Stimulated activated naive CD8-positive, alpha-beta T cell treated with anti-CD3 and anti-CD28 coated beads, Interleukin-15, Interleukin-2, amounts not matched to agents 100 ng/mL and 50 ng/mL, for 24 hours (primary cell): ENCODE data around the gene YIF1A.
A peak's percentile ranks its signal among the peaks of the same experiment; 100 is the strongest.
"Not testable (repeated sequence)": the region's sequence is repeated elsewhere in the genome, so short reads cannot be mapped to it uniquely, and the experiment has no call there.

Source experiments
- H3K27ac Mint-ChIP-seq: one replicate; pipeline ENCODE4 v1.8.0; 2021; ENCODE audit warnings: mild to moderate bottlenecking, mixed read lengths
- H3K27me3 Mint-ChIP-seq: one replicate; pipeline ENCODE4 v1.8.0; 2021; ENCODE audit warnings: mixed read lengths
- H3K36me3 Mint-ChIP-seq: one replicate; pipeline ENCODE4 v1.8.0; 2021; ENCODE audit warnings: low read depth, mixed read lengths
- H3K4me1 Mint-ChIP-seq: one replicate; pipeline ENCODE4 v1.8.0; 2021; ENCODE audit warnings: low read depth, mixed read lengths
- H3K4me3 Mint-ChIP-seq: one replicate; pipeline ENCODE4 v1.8.0; 2021; ENCODE audit warnings: mild to moderate bottlenecking, mixed read lengths
- H3K9me3 Mint-ChIP-seq: one replicate; pipeline ENCODE4 v1.8.0; 2021; ENCODE audit warnings: mixed read lengths

Gene YIF1A

DNA sequence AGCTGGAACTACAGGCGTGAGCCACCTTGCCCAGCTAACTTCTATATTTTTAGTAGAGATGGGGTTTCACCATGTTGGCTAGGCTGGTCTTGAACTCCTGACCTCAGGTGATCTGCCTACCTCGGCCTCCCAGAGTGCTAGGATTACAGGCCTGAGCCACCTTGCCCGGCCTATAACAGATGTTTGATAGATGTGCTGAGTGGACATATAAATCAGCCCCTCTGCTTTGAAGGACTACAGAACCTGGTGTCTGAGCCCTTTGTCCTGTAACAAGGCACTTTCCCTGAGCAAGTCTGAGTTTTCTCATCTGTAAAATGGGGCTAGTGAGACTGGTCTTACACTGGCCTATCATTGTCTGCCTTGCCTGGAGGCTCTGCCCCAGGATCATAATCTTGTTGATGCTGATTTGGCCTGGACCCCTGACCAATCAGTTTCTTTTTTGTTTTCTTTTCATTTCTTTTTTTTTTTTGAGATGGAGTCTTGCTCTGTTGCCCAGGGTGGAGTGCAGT lies 40.3 kb upstream of the YIF1A start:
- H3K4me3 Mint-ChIP-seq = no peak overlapping the region
- H3K27me3 Mint-ChIP-seq = no peaks in the 10 kb centered on the region
- no peak overlapping the region for H3K27ac Mint-ChIP-seq
- H3K36me3 Mint-ChIP-seq = no peaks in the 10 kb centered on the region
- no peaks in the 10 kb centered on the region for H3K9me3 Mint-ChIP-seq
- peaks cover 38% of the 10 kb centered on the region for H3K4me1 Mint-ChIP-seq

DNA sequence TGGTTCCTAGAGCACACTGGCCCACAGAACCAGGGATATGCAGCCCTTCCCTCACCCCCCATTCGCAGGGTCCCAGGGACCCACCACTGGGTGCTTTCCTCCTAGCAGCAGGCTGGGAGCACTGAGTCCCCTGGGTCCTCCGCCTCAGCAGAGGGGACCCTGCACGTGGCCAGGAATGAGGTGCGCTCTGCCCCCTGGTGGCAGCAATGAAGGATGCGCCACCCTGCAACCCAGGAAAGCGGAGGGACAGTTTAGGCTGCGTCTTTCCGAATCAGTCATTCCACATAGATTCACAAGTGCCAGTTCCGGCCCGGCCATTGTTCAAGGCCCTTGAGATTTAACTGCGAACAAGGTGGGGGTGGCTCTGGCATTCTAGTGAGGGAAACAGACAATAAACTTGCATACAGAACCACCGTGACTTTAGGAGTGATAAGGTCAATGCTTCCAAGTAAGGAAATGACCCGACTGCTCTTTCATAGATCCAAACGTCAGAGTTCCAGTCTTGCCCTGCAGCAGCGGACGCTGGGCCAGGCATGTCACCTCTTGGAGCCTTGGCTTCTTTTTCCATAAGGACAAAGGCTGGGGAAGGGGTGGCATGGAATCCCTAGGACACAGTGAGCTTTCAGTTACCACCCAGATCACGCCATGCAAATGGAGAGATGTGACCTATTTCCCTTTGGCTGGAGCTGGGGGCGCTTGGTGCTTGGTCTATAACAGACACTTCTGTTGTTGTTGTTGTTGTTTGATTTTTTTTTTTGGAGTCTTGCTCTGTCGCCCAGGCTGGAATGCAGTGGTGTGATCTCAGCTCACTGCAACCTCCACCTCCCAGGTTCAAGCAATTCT lies 39.6 kb upstream of the YIF1A start:
- Mint-ChIP-seq H3K27me3 (no peaks in the 10 kb centered on the region), H3K4me1 (peaks cover 39% of the 10 kb centered on the region), H3K4me3 (peak overlapping the region; percentile 48), H3K27ac (peak overlapping the region; percentile 88), H3K36me3 (no peaks in the 10 kb centered on the region), H3K9me3 (no peaks in the 10 kb centered on the region)

DNA sequence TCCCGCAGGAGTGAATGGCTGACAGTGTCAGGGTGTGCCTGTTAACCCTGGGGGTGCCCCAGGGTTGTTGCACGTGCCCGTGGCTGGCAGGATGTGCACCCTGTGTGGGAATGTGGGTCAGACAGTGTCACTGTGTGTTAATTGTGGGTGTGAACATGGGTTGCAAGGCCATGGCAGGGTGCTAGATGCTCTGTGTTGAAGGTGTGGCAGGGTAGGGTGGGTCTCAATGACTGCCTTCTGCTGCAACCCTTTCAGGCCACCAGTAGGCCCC lies 39.0 kb upstream of the YIF1A start:
- Mint-ChIP-seq H3K36me3 (no peaks in the 10 kb centered on the region), H3K27me3 (no peaks in the 10 kb centered on the region), H3K4me3 (peak overlapping the region; percentile 9), H3K4me1 (peaks cover 45% of the 10 kb centered on the region), H3K9me3 (no peaks in the 10 kb centered on the region), H3K27ac (peak overlapping the region; percentile 88)

DNA sequence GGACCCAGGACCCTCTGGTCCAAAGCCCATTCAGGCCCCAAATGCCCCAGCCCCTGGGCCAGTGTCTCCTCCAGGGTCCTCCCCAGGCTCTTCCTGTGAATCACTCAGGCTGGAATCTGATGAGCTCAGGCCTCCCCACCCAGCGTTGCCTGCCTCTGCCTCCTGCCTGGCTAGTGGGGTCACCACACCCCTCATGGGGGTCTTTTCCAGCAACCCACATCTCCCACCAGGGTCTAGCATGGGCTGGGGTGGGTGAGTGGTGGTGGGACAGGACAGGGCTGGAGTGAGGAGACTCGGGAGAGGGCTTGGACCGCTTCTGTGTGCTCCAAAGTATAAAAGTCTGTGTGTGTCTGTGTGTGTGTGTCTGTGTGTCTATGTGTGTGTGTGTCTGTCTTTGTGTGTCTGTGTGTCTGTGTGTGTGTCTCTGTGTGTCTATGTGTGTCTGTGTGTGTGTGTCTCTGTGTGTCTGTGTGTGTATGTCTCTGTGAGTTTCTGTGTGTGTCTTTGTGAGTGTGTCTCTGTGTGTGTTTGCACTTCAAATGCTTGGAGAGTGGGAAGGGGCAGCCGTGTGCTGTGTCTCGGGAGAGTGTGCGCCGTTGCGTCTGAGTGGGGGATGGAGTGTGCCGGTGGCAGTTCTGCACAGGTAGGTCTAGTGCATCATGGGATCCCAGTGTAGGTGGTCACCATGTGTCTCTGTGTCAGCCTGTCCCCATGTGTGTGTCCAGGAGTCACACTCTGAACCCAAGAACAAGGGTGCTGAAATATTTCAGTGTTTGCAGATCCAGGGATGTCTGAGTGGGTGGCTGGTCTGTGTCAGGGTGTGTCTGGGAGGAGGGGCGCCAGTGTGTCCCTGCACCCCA lies 38.5 kb upstream of the YIF1A start:
- Mint-ChIP-seq H3K4me1 (peaks cover 46% of the 10 kb centered on the region), H3K9me3 (no peaks in the 10 kb centered on the region), H3K27ac (peak overlapping the region; percentile 88), H3K4me3 (peak overlapping the region; percentile 9), H3K36me3 (no peaks in the 10 kb centered on the region), H3K27me3 (no peaks in the 10 kb centered on the region)

DNA sequence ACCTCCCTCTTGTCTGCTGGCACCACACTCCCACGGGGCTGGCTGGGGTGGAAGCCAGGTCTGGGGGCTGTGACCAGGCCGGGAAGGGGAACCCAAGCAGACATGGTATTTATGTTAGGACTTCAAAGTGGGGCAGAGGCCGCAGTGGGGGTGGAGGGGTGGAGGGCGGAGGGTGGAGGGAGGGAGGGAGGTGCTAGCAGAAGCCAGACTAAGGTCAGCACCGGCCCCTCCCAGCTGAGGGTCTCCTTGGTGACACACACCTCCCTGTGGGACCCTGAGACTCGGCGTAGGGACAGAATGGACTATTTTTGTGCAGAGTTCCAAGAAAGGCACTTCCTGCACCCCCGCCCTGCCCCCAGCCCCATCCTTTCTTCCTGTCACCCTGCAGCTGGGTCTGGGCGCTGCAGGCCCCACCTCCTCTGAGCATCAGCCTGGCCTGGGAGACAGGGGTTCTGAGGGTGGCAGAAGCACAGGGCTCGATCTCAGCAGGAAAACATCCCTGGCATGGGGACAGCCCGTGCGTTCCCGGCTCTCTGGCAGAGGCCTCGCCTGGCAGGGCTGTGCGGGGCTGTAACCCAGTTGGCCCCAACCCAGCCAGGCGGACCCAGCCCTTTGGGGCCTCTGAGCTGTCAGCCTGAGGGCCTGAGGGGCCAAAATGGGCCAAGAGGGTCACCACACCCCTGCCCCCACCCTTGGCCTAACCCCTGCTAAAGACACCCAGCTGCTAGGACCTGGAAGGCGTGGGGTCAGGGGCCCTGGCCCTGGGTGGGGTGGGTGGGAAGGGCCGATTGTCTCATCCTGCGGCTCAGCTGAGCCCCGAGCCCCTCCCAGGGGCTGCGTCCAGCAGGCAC lies 37.5 kb upstream of the YIF1A start:
- peak overlapping the region; percentile 13 for H3K27ac Mint-ChIP-seq
- H3K9me3 Mint-ChIP-seq = no peaks in the 10 kb centered on the region
- H3K4me3 Mint-ChIP-seq = no peak overlapping the region
- H3K27me3 Mint-ChIP-seq = no peaks in the 10 kb centered on the region
- H3K4me1 Mint-ChIP-seq = peaks cover 46% of the 10 kb centered on the region
- no peaks in the 10 kb centered on the region for H3K36me3 Mint-ChIP-seq

DNA sequence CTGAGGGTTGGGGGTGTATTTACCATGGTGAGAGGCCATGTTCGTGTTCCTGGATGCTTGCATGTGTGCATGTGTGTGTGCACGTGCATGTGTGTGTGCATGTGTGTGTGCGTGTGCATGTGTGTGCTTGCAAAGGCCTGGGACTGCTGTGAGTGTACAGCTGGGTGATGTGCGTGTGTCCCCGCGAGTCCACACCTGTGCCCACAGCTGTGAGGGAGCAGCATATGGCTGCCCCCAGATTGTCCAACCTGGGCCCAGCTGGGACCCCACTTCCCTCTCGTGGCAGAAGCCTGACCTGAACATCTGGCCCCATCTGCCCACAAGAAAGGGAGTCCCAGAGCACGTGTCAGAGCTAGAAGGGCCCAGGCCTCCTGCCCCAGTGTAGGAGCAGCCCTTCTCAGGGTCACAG lies 36.3 kb upstream of the YIF1A start:
- H3K4me3 Mint-ChIP-seq = no peak overlapping the region

DNA sequence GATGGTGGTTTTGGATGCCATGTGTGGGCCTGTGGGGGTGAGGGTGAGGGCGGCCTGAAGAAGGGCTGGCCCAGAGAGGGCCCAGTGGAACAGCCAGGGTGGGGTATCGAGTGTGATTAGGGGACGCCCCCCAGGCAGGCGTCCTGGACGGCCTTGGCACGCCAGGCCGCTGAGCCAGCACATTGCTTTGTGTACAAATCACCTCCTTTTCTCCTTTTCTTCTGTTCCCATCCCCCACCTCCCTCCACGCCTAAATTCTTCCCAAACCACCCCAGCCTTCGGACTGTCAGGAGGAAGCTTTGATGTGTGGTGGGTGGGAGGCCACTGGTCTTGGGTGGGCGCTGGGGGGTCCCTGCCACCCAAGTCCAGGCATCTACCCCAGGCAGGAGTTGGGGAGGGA lies 35.7 kb upstream of the YIF1A start:
- Mint-ChIP-seq H3K27ac (no peak overlapping the region), H3K9me3 (no peaks in the 10 kb centered on the region), H3K27me3 (no peaks in the 10 kb centered on the region), H3K4me3 (no peak overlapping the region), H3K4me1 (peaks cover 50% of the 10 kb centered on the region), H3K36me3 (no peaks in the 10 kb centered on the region)

More for the DNA sequence above, 36.3 kb upstream of the YIF1A start:
- Mint-ChIP-seq H3K9me3 (no peaks in the 10 kb centered on the region), H3K36me3 (no peaks in the 10 kb centered on the region), H3K27ac (no peak overlapping the region), H3K4me1 (peaks cover 46% of the 10 kb centered on the region), H3K27me3 (no peaks in the 10 kb centered on the region)

DNA sequence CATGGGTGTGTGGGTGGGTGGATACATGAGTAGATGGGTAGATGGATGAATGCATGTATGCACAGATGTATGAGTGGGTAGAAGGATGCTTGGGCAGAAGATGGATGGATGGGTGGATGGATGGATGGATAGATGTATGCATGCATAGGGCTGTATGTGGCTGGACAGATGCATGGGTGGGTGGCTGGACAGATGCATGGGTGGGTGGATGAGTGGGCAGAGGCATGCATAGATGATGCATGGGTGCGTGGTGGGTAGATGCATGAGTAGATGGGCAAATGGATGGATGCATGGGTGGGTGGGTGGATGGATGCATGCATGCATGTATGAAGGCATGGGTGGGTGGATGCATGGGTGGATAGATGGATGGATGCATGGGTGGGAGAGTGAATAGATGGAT lies 34.7 kb upstream of the YIF1A start:
- Mint-ChIP-seq H3K9me3 (no peaks in the 10 kb centered on the region), H3K27me3 (no peaks in the 10 kb centered on the region), H3K27ac (no peak overlapping the region), H3K4me1 (peaks cover 50% of the 10 kb centered on the region), H3K36me3 (no peaks in the 10 kb centered on the region), H3K4me3 (no peak overlapping the region)

DNA sequence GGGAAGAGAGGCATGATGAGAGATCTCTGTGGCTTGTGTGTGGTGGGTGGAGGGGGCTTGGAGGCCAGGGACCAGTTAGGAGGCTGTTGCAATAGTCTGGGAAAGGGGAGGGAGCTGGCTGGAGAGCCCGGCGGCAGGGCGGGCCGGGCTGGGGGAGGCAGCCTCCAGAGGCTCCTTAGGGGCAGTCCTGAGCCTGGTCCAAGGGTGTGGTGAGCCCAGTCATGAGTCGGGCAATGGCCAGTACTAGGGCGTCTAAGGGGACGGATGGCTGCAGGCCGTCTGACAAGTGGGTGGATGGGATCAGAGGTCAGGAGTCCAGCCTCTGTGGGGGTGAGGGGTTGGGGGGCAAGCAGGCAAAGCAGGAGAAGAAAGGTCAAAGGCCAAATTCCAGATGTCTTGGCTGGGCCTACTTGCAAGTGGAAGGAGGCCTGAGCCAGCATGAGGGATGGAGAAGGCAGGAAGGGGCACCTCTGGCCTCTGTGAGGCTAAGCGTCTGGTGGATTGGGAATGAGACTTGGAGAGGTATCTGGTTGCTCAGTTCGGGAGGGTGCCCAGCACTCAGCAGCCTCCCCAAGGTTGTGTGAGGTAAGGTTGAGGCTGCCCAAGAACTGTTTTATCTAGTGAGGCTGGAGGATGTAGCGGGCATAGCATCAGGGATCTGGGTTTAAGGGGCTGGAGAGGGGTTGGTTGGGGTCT lies 33.9 kb upstream of the YIF1A start:
- no peak overlapping the region for H3K4me3 Mint-ChIP-seq
- H3K36me3 Mint-ChIP-seq = no peaks in the 10 kb centered on the region
- no peak overlapping the region for H3K27ac Mint-ChIP-seq
- peaks cover 50% of the 10 kb centered on the region for H3K4me1 Mint-ChIP-seq
- no peaks in the 10 kb centered on the region for H3K9me3 Mint-ChIP-seq
- H3K27me3 Mint-ChIP-seq = no peaks in the 10 kb centered on the region

DNA sequence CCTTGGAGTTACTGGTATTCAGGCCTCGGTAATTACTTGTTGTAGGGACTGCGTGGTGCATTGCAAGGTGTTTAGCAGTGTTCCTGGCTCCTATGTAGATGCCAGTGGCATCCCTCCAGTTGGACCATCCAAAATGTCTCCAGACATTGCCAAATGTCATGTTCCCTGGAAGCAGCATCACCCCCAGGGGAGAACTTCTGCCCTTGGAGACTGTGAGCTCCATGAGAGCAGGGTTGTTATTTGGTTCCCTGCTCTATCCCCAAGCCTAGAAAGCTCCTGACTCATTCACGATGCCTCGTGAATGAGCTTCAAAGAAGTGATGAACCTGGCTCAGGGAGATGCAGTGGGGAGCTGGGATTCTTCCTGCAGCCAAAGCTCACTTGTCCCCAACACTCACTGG lies 32.7 kb upstream of the YIF1A start:
- no peak overlapping the region for H3K4me3 Mint-ChIP-seq

DNA sequence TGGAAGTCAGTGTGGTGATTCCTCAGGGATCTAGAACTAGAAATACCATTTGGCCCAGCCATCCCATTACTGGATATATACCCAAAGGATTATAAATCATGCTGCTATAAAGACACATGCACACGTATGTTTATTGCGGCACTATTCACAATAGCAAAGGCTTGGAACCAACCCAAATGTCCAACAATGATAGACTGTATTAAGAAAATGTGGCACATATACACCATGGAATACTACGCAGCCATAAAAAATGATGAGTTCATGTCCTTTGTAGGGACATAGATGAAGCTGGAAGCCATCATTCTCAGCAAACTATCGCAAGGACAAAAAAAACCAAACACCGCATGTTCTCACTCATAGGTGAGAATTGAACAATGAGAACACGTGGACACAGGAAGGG lies 31.8 kb upstream of the YIF1A start:
- peaks cover 46% of the 10 kb centered on the region for H3K4me1 Mint-ChIP-seq
- not testable (repeated sequence) for H3K27me3 Mint-ChIP-seq, H3K4me3 Mint-ChIP-seq, H3K9me3 Mint-ChIP-seq, H3K27ac Mint-ChIP-seq, H3K36me3 Mint-ChIP-seq

More for the DNA sequence above, 32.7 kb upstream of the YIF1A start:
- Mint-ChIP-seq H3K4me1 (peaks cover 48% of the 10 kb centered on the region), H3K27ac (no peak overlapping the region), H3K9me3 (no peaks in the 10 kb centered on the region), H3K36me3 (no peaks in the 10 kb centered on the region), H3K27me3 (no peaks in the 10 kb centered on the region)

DNA sequence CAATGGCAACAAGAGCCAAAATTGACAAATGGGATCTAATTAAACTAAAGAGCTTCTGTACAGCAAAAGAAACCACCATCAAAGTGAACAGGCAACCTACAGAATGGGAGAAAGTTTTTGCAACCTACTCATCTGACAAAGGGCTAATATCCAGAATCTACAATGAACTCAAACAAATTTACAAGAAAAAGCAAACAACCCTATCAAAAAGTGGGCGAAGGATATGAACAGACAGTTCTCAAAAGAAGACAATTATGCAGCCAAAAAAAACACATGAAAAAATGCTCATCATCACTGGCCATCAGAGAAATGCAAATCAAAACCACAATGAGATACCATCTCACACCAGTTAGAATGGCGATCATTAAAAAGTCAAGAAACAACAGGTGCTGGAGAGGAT lies 31.3 kb upstream of the YIF1A start:
- H3K27ac Mint-ChIP-seq, H3K27me3 Mint-ChIP-seq, H3K4me3 Mint-ChIP-seq, H3K36me3 Mint-ChIP-seq, H3K9me3 Mint-ChIP-seq: not testable (repeated sequence)
- peaks cover 47% of the 10 kb centered on the region for H3K4me1 Mint-ChIP-seq

DNA sequence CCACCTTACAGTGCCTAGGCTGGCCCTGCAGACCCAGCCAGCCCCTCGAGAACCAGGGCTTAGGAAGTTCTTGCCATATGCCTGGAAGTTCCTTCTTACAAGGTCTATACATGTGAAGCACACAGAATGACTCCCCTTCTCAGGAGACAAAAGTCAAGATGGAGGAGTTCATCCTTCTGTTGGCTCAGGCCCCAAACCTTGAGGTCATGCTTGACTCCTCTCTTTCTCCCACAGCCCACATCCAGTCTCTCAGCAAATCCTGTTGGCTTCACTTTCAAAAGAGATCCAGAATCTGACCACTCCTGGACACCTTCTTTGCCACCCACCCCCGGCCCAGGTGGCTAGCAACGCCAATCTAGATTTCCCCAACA lies 29.6 kb upstream of the YIF1A start:
- peak overlapping the region; percentile 17 for H3K4me3 Mint-ChIP-seq
- no peaks in the 10 kb centered on the region for H3K36me3 Mint-ChIP-seq
- no peaks in the 10 kb centered on the region for H3K27me3 Mint-ChIP-seq
- peaks cover 64% of the 10 kb centered on the region for H3K4me1 Mint-ChIP-seq
- no peaks in the 10 kb centered on the region for H3K9me3 Mint-ChIP-seq
- peak overlapping the region; percentile 85 for H3K27ac Mint-ChIP-seq
